Measurements from ENCODE around the gene MRPS16.
"Not testable (repeated sequence)": the region's sequence is repeated elsewhere in the genome, so short reads cannot be mapped to it uniquely, and the experiment has no call there.

MRPS16 gene

GRCh38 chr10:73252445-73253224 is at the start of gene MRPS16:
Gene MRPS16, minus strand, starts transcription at chr10:73252644. Its CDS starts 162 bp downstream, at chr10:73252482.
- peak; percentile 68 for DNase-seq

- no peak for DNase-seq
These were observed 44.5 kb upstream of the MRPS16 start for GRCh38 chr10:73296946-73297345.

- DNase-seq: no peak
These were observed 41.0 kb upstream of the MRPS16 start for GRCh38 chr10:73293461-73293860.

GRCh38 chr10:73289958-73290357 is 37.5 kb upstream of the MRPS16 start:
- DNase-seq: no peak

- DNase-seq: no peak
These were observed 35.0 kb upstream of the MRPS16 start for GRCh38 chr10:73287441-73287840.

- no peak for DNase-seq
These were observed 28.7 kb upstream of the MRPS16 start for GRCh38 chr10:73281097-73281496.

GRCh38 chr10:73264423-73264822 is 12.0 kb upstream of the MRPS16 start:
- DNase-seq: no peak

- no peak for DNase-seq
These were observed 11.4 kb upstream of the MRPS16 start for GRCh38 chr10:73263693-73264347.

- no peak for DNase-seq
These were observed 10.6 kb upstream of the MRPS16 start for GRCh38 chr10:73262880-73263555.

GRCh38 chr10:73262105-73262730 is 9.8 kb upstream of the MRPS16 start:
- no peak for DNase-seq

- DNase-seq: no peak
These were observed 9.0 kb upstream of the MRPS16 start for GRCh38 chr10:73261362-73261995.

- DNase-seq: not testable (repeated sequence)
These were observed 6.2 kb upstream of the MRPS16 start for GRCh38 chr10:73258612-73259011.

GRCh38 chr10:73253225-73253555 is 746 bp upstream of the MRPS16 start:
- no peak for DNase-seq

GRCh38 chr10:73251683-73252444 is 580 bp downstream of the MRPS16 start:
- DNase-seq: no peak

- no peak for DNase-seq
These were observed 4.2 kb downstream of the MRPS16 start for GRCh38 chr10:73248259-73248724.

GRCh38 chr10:73247509-73248258 is 4.8 kb downstream of the MRPS16 start:
- DNase-seq: no peak

- DNase-seq: peak; percentile 81
These were observed 5.6 kb downstream of the MRPS16 start, which contains the start of gene DNAJC9 for GRCh38 chr10:73246646-73247508. Gene DNAJC9, minus strand, starts transcription at chr10:73247255. Its CDS starts 66 bp downstream, at chr10:73247189.

GRCh38 chr10:73246322-73246645 is 6.2 kb downstream of the MRPS16 start:
- DNase-seq: no peak

- DNase-seq: no peak
These were observed 7.5 kb downstream of the MRPS16 start for GRCh38 chr10:73244866-73245477.

- no peak for DNase-seq
These were observed 12.5 kb downstream of the MRPS16 start for GRCh38 chr10:73239908-73240307.

Data from NCI-H1436 treated with DMSO at 0.1 percent for 48 hours (cell line).